CD4-positive, alpha-beta T cell (primary cell): Measurements from ENCODE around the gene SYNGR3. TPM values are rescaled to one million over a fixed set of nuclear protein-coding genes. Genes with fewer than 3 reads are reported as not detected.
A peak's percentile ranks its signal among the peaks of the same experiment; 100 is the strongest.

ENCODE experiments used
- ATAC-seq: fragments of 200-7000 bp; cut with Tn5 transposase; one replicate; pipeline ENCODE4 v1.10.0; 2022; ENCODE audit warnings: mild to moderate bottlenecking; ENCODE audit not compliant: poor library complexity
- CTCF ChIA-PET: fragments of 350-600 bp; sonication (Branson Sonifier 250); formaldehyde crosslinking; loops from one replicate; lab custom pipeline; 2021; ENCODE audit warnings: antibody characterized with exemption, inconsistent platforms; lab: Charles Lee
- POLR2A ChIA-PET: fragments of 350-600 bp; sonication (Branson Sonifier 250); formaldehyde crosslinking; loops from one replicate; lab custom pipeline; 2021; ENCODE audit warnings: antibody characterized with exemption, inconsistent platforms; lab: Charles Lee
- DNase-seq, 14 experiments: peaks; one replicate each; pipeline ENCODE4 v3.0.0-alpha.2; 2013 to 2020; ENCODE audit warnings: mixed read lengths in 2 of 14
- H3K27ac ChIP-seq, 2 donors: one replicate each; pipeline versions ENCODE4 v1.5.1 to v1.7.0; 2013; ENCODE audit warnings: low read length in 2 of 2, low read depth in 1 of 2, mild to moderate bottlenecking in 1 of 2
- H3K27me3 ChIP-seq, 2 experiments: 1 replicate in 1 of 2; 2 replicates in 1 of 2; pipeline versions ENCODE4 v1.6.1 to v1.7.0; 2013; ENCODE audit warnings: low read length in 2 of 2, control low read depth in 1 of 2, mild to moderate bottlenecking in 1 of 2, moderate library complexity in 1 of 2; ENCODE audit not compliant: insufficient read depth in 2 of 2, control insufficient read depth in 1 of 2
- H3K36me3 ChIP-seq: one replicate; pipeline ENCODE4 v1.6.1; 2013; ENCODE audit warnings: low read length, control low read depth; ENCODE audit not compliant: insufficient read depth
- H3K4me1 ChIP-seq: one replicate; pipeline ENCODE4 v1.6.1; 2013; ENCODE audit warnings: low read length, control low read depth; ENCODE audit not compliant: insufficient read depth
- H3K4me3 ChIP-seq: one replicate; pipeline ENCODE4 v1.5.1; 2013; ENCODE audit warnings: mild to moderate bottlenecking, low read length, moderate library complexity
- H3K9me3 ChIP-seq, 2 experiments: 1 replicate in 1 of 2; 2 replicates in 1 of 2; pipeline versions ENCODE4 v1.6.1 to v1.7.0; 2013; ENCODE audit warnings: low read length in 2 of 2, mild to moderate bottlenecking in 2 of 2, control low read depth in 1 of 2, moderate library complexity in 1 of 2; ENCODE audit not compliant: control insufficient read depth in 1 of 2, insufficient read depth in 1 of 2
- H3K27ac Mint-ChIP-seq: one replicate; pipeline ENCODE4 v1.8.0; 2020; ENCODE audit warnings: mixed read lengths
- H3K27me3 Mint-ChIP-seq: one replicate; pipeline ENCODE4 v1.8.0; 2021; ENCODE audit warnings: mixed read lengths
- H3K36me3 Mint-ChIP-seq: one replicate; pipeline ENCODE4 v1.8.0; 2021; ENCODE audit warnings: low read depth, mixed read lengths
- H3K4me1 Mint-ChIP-seq: one replicate; pipeline ENCODE4 v1.8.0; 2021; ENCODE audit warnings: low read depth, mixed read lengths
- H3K4me3 Mint-ChIP-seq: one replicate; pipeline ENCODE4 v1.8.0; 2020; ENCODE audit warnings: mild to moderate bottlenecking, mixed read lengths
- H3K9me3 Mint-ChIP-seq: one replicate; pipeline ENCODE4 v1.8.0; 2020; ENCODE audit warnings: mixed read lengths
- intact Hi-C, 2 experiments: fragments of 100-400 bp; cut with DNase I in 1 of 2; cut with micrococcal nuclease in 1 of 2; formaldehyde crosslinking; loops; one replicate each; pipeline versions ENCODE4 v1.15.1 to v1.9.0; 2023 to 2025; cut with DNase I, micrococcal nuclease
- total RNA-seq, 174 experiments: library from RNA in 2 of 174; stranded (reverse) in 2 of 174; gene quantifications; one replicate each; pipeline ENCODE4 v1.2.3 and lab custom pipeline; 2021 to 2026
- TF ChIP-seq, protein P1 (sequence below): fragments of 200-600 bp; IDR thresholded peaks from one replicate; pipeline ENCODE4 v1.8.0; 2022; ENCODE audit warnings: antibody characterized with exemption, mild to moderate bottlenecking

Gene SYNGR3
- total RNA-seq, 2 experiments from 2014 or later, result 3.8 to 3.9 TPM

DNA sequence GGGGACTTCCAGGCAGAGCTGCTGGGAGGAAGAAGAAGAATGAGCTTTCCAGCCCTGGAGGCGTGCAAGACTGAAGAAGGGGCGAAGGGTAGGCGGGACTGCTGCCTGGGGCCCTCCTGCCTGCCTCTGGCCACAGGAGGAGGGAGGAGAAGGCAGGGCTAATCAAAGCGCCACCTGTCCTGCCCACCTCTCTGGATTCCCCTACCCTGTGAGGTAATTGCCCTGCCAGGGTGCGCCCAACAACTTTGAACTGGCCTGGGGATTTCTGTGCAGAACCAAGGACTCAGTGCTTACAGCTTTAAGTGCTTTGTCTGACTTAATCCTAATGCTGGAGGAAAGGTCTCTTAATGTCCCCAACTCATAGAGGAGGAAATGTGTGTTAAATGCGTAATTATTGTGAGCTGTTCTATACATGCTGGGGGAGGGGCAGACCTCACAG is 8.4 kb upstream of the SYNGR3 start, which contains the start of gene NOXO1:
NOXO1 (minus strand) TSS at position 72 of the 439 bp plus-strand sequence. CDS start 290 bp downstream, outside the sequence.
- peaks cover 49% of the 10 kb centered on the region for H3K4me1 ChIP-seq
- POLR2A ChIA-PET, result interaction anchor here (0.6 to 6.8 kb wide), 3 partner anchors 10 to 17 kb away, joined by 3 to 62 read pairs (median 5); partner anchors contain the start of genes RPS2 and TBL3
- peaks cover 28% of the 10 kb centered on the region for H3K27me3 Mint-ChIP-seq
- peaks cover 18% of the 10 kb centered on the region for H3K36me3 Mint-ChIP-seq
- H3K4me3 Mint-ChIP-seq, result peak within 1 kb of the TSS; percentile 84
- peaks cover 34% of the 10 kb centered on the region for H3K36me3 ChIP-seq
- H3K27ac Mint-ChIP-seq, result no peak within 1 kb of the TSS
- TF ChIP-seq, protein P1, sequence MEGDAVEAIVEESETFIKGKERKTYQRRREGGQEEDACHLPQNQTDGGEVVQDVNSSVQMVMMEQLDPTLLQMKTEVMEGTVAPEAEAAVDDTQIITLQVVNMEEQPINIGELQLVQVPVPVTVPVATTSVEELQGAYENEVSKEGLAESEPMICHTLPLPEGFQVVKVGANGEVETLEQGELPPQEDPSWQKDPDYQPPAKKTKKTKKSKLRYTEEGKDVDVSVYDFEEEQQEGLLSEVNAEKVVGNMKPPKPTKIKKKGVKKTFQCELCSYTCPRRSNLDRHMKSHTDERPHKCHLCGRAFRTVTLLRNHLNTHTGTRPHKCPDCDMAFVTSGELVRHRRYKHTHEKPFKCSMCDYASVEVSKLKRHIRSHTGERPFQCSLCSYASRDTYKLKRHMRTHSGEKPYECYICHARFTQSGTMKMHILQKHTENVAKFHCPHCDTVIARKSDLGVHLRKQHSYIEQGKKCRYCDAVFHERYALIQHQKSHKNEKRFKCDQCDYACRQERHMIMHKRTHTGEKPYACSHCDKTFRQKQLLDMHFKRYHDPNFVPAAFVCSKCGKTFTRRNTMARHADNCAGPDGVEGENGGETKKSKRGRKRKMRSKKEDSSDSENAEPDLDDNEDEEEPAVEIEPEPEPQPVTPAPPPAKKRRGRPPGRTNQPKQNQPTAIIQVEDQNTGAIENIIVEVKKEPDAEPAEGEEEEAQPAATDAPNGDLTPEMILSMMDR, result no peak
- H3K27me3 ChIP-seq, result peaks cover 32 to 40% of the 10 kb centered on the region in 2 experiments
- peaks cover 20% of the 10 kb centered on the region for H3K4me1 Mint-ChIP-seq
- DNase-seq (peak in 2 of 14 experiments; percentile 59), ATAC-seq (no peak)
- no peak within 1 kb of the TSS for H3K27ac ChIP-seq
- no peak within 1 kb of the TSS for H3K4me3 ChIP-seq
- CTCF ChIA-PET, result no interaction called here
- peaks cover 0 to 24% of the 10 kb centered on the region in 2 experiments for H3K9me3 ChIP-seq
- intact Hi-C loops, result no loop called here
- no peaks in the 10 kb centered on the region for H3K9me3 Mint-ChIP-seq

- Histone ChIP-seq H3K4me3 (no peak overlapping the region), H3K9me3 (peaks cover 0 to 24% of the 10 kb centered on the region in 2 experiments), H3K4me1 (peaks cover 49% of the 10 kb centered on the region), H3K36me3 (peaks cover 27% of the 10 kb centered on the region), H3K27ac (no peak overlapping the region), H3K27me3 (peaks cover 32 to 40% of the 10 kb centered on the region in 2 experiments)
- intact Hi-C loops, result no loop called here
- Mint-ChIP-seq H3K9me3 (no peaks in the 10 kb centered on the region), H3K4me3 (peak overlapping the region; percentile 84), H3K27me3 (peaks cover 34% of the 10 kb centered on the region), H3K27ac (no peak overlapping the region), H3K36me3 (peaks cover 19% of the 10 kb centered on the region), H3K4me1 (peaks cover 20% of the 10 kb centered on the region)
- POLR2A ChIA-PET, result interaction anchor here (0.6 to 6.8 kb wide), 3 partner anchors 11 to 17 kb away, joined by 3 to 62 read pairs (median 5); partner anchors contain the start of genes RPS2 and TBL3
- TF ChIP-seq, protein P1, result no peak
- CTCF ChIA-PET, result interaction anchor here (1.1 kb wide), 1 partner anchor 158 kb away, joined by 5 read pairs; no protein-coding TSS in a partner anchor
- DNase-seq, result no peak
- ATAC-seq, result no peak
Measured at GRCh38 chr16:1982013-1982433, 7.7 kb upstream of the SYNGR3 start.

GRCh38 chr16:1982991-1983543 is 6.7 kb upstream of the SYNGR3 start:
- intact Hi-C loops, result no loop called here
- Histone ChIP-seq H3K4me3 (peak overlapping the region; percentile 65), H3K9me3 (peaks cover 0 to 21% of the 10 kb centered on the region in 2 experiments), H3K27me3 (peaks cover 32 to 35% of the 10 kb centered on the region in 2 experiments), H3K27ac (no peak overlapping the region), H3K36me3 (peaks cover 18% of the 10 kb centered on the region), H3K4me1 (peaks cover 49% of the 10 kb centered on the region)
- ATAC-seq (no peak), DNase-seq (no peak)
- Mint-ChIP-seq H3K27me3 (peaks cover 38% of the 10 kb centered on the region), H3K27ac (peak overlapping the region; percentile 42), H3K36me3 (peaks cover 20% of the 10 kb centered on the region), H3K4me1 (peaks cover 20% of the 10 kb centered on the region), H3K4me3 (peak overlapping the region; percentile 84), H3K9me3 (no peaks in the 10 kb centered on the region)
- TF ChIP-seq, protein P1, result no peak
- ChIA-PET CTCF (interaction anchor here (0.8 to 2.1 kb wide), 3 partner anchors 11 to 157 kb away, joined by 3 to 8 read pairs (median 5); partner anchors contain the start of gene TBL3), POLR2A (interaction anchor here (0.7 to 6.8 kb wide), 4 partner anchors 12 to 201 kb away, joined by 3 to 62 read pairs (median 14); partner anchors contain the start of genes NUBP2, RPS2, SPSB3 and TBL3)
